ENCODE data around the gene MLLT1. TPM values are rescaled to one million over a fixed set of nuclear protein-coding genes. Genes with fewer than 3 reads are reported as not detected.
A peak's percentile ranks its signal among the peaks of the same experiment; 100 is the strongest.

Gene MLLT1
- total and polyA plus RNA-seq, 4 donors, result 2.1 to 15.6 (median 7.3) TPM

DNA sequence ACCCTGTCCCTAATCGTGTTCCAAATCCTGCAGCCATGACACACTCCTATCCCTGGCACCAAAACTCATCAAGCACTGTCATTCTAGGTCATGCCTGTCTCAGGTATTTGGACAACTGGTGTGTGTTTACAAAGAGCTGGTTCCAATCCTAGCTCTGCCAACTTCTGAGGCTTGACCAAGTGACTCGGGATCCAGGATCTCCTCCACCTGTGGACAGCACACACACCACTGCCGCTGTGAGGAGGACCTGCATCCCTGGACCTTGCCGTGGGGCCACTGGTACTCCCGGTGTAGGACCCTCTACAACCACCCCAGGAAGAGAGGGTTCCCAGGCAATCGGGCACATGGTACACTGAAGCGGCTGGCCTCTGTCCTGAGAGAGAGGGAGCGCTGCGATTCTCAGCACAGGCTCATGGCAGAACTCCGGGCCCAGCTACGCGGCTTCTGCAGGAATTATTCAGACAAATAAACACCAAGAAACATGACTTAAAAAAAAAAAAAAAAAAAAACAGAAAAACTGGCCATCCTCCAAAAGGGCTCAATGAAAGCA, 20.4 kb downstream of the MLLT1 start:
- no peak overlapping the region for H3K4me3 ChIP-seq (ENCODE audit: low read depth in 1 of 3, low read length in 3 of 3)
- H3K27ac ChIP-seq (ENCODE audit: low read depth in 1 of 2, low read length in 2 of 2), result peak overlapping the region; percentile 17 to 62
- H3K9me3 ChIP-seq (ENCODE audit: control insufficient read depth in 4 of 4, low read length in 3 of 4), result no peaks in the 10 kb centered on the region
- H3K27me3 ChIP-seq (ENCODE audit: control insufficient read depth in 4 of 4, insufficient read depth in 4 of 4, low read length in 3 of 4), result no peaks in the 10 kb centered on the region
- no peak for DNase-seq (ENCODE audit: low spot score)
- H3K36me3 ChIP-seq (ENCODE audit: control insufficient read depth in 4 of 4, insufficient read depth in 3 of 4, low read depth in 1 of 4, low read length in 3 of 4), result peaks cover 5 to 27% (median 16%) of the 10 kb centered on the region in 4 donors
- TF ChIP-seq EGR1 (IDR thresholded peaks at IDR 0.05; ENCODE audit: low read depth in 2 of 2) (peak in 1 of 2 donors; percentile 69), FOXA2 (IDR thresholded peaks at IDR 0.05) (peak; percentile 91), JUND (IDR thresholded peaks at IDR 0.05) (peak; percentile 30 to 60), SP1 (IDR thresholded peaks at IDR 0.05) (peak; percentile 80), HNF4G (IDR thresholded peaks at IDR 0.05) (peak; percentile 63), TAF1 (conservative IDR thresholded peaks at IDR 0.05) (no peak), RXRA (IDR thresholded peaks at IDR 0.05) (peak; percentile 92), FOXA1 (IDR thresholded peaks at IDR 0.05) (peak; percentile 74), GABPA (IDR thresholded peaks at IDR 0.05 in 1 of 2, conservative IDR thresholded peaks at IDR 0.05 in 1 of 2) (peak in 1 of 2 donors; percentile 59), HNF4A (conservative IDR thresholded peaks at IDR 0.05) (peak; percentile 89 to 92), RAD21 (IDR thresholded peaks at IDR 0.05) (peak; percentile 36 to 61), YY1 (IDR thresholded peaks at IDR 0.05) (peak; percentile 90), NR2F2 (IDR thresholded peaks at IDR 0.05) (peak; percentile 5)
- TF ChIP-seq, protein P1, sequence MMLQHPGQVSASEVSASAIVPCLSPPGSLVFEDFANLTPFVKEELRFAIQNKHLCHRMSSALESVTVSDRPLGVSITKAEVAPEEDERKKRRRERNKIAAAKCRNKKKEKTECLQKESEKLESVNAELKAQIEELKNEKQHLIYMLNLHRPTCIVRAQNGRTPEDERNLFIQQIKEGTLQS (IDR thresholded peaks at IDR 0.05), result no peak
- TF ChIP-seq, protein P2, sequence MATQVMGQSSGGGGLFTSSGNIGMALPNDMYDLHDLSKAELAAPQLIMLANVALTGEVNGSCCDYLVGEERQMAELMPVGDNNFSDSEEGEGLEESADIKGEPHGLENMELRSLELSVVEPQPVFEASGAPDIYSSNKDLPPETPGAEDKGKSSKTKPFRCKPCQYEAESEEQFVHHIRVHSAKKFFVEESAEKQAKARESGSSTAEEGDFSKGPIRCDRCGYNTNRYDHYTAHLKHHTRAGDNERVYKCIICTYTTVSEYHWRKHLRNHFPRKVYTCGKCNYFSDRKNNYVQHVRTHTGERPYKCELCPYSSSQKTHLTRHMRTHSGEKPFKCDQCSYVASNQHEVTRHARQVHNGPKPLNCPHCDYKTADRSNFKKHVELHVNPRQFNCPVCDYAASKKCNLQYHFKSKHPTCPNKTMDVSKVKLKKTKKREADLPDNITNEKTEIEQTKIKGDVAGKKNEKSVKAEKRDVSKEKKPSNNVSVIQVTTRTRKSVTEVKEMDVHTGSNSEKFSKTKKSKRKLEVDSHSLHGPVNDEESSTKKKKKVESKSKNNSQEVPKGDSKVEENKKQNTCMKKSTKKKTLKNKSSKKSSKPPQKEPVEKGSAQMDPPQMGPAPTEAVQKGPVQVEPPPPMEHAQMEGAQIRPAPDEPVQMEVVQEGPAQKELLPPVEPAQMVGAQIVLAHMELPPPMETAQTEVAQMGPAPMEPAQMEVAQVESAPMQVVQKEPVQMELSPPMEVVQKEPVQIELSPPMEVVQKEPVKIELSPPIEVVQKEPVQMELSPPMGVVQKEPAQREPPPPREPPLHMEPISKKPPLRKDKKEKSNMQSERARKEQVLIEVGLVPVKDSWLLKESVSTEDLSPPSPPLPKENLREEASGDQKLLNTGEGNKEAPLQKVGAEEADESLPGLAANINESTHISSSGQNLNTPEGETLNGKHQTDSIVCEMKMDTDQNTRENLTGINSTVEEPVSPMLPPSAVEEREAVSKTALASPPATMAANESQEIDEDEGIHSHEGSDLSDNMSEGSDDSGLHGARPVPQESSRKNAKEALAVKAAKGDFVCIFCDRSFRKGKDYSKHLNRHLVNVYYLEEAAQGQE (IDR thresholded peaks at IDR 0.05), result peak; percentile 57
- TF ChIP-seq, protein P3, sequence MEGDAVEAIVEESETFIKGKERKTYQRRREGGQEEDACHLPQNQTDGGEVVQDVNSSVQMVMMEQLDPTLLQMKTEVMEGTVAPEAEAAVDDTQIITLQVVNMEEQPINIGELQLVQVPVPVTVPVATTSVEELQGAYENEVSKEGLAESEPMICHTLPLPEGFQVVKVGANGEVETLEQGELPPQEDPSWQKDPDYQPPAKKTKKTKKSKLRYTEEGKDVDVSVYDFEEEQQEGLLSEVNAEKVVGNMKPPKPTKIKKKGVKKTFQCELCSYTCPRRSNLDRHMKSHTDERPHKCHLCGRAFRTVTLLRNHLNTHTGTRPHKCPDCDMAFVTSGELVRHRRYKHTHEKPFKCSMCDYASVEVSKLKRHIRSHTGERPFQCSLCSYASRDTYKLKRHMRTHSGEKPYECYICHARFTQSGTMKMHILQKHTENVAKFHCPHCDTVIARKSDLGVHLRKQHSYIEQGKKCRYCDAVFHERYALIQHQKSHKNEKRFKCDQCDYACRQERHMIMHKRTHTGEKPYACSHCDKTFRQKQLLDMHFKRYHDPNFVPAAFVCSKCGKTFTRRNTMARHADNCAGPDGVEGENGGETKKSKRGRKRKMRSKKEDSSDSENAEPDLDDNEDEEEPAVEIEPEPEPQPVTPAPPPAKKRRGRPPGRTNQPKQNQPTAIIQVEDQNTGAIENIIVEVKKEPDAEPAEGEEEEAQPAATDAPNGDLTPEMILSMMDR (IDR thresholded peaks at IDR 0.05; ENCODE audit: low read depth, low read length, missing input control), result no peak
- TF ChIP-seq, protein P4, sequence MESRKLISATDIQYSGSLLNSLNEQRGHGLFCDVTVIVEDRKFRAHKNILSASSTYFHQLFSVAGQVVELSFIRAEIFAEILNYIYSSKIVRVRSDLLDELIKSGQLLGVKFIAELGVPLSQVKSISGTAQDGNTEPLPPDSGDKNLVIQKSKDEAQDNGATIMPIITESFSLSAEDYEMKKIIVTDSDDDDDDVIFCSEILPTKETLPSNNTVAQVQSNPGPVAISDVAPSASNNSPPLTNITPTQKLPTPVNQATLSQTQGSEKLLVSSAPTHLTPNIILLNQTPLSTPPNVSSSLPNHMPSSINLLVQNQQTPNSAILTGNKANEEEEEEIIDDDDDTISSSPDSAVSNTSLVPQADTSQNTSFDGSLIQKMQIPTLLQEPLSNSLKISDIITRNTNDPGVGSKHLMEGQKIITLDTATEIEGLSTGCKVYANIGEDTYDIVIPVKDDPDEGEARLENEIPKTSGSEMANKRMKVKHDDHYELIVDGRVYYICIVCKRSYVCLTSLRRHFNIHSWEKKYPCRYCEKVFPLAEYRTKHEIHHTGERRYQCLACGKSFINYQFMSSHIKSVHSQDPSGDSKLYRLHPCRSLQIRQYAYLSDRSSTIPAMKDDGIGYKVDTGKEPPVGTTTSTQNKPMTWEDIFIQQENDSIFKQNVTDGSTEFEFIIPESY (IDR thresholded peaks at IDR 0.05), result peak; percentile 24
- TF ChIP-seq, protein P5, sequence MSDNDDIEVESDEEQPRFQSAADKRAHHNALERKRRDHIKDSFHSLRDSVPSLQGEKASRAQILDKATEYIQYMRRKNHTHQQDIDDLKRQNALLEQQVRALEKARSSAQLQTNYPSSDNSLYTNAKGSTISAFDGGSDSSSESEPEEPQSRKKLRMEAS (IDR thresholded peaks at IDR 0.05), result peak; percentile 86
- no peak overlapping the region for H3K9ac ChIP-seq (ENCODE audit: low read depth in 1 of 2, low read length in 2 of 2)
- 38% methylated on average over 12 of the region's 12 CpGs for WGBS
- H3K4me1 ChIP-seq (ENCODE audit: control insufficient read depth in 4 of 4, insufficient read depth in 4 of 4, low read length in 3 of 4), result peaks cover 9 to 42% (median 32%) of the 10 kb centered on the region in 4 donors
